Suprapubic skin (tissue), 4 donors: ENCODE data around the gene NTSR1. TPM values are rescaled to one million over a fixed set of nuclear protein-coding genes. Genes with fewer than 3 reads are reported as not detected.

Source experiments
- DNase-seq, 2 donors: peaks; one replicate each; pipeline ENCODE4 v3.0.0-alpha.2; 2019; ENCODE audit warnings: low spot score in 2 of 2
- H3K27ac ChIP-seq: fragments of 200-600 bp; sonication (generic); one replicate; pipeline ENCODE4 v1.5.1; 2019
- H3K27me3 ChIP-seq: fragments of 200-600 bp; sonication (generic); one replicate; pipeline ENCODE4 v1.5.1; 2019
- H3K36me3 ChIP-seq: fragments of 200-600 bp; sonication (generic); one replicate; pipeline ENCODE4 v1.5.1; 2019
- H3K4me1 ChIP-seq: fragments of 200-600 bp; sonication (generic); one replicate; pipeline ENCODE4 v1.5.1; 2019
- H3K4me3 ChIP-seq: fragments of 200-600 bp; sonication (generic); one replicate; pipeline ENCODE4 v1.5.1; 2019; ENCODE audit warnings: mild to moderate bottlenecking
- H3K9me3 ChIP-seq: fragments of 200-600 bp; sonication (generic); one replicate; pipeline ENCODE4 v1.5.1; 2019
- EP300 ChIP-seq: sonication (generic); formaldehyde crosslinking; IDR thresholded peaks from one replicate; pipeline ENCODE4 v1.6.1; 2017; ENCODE audit warnings: antibody characterized with exemption
- POLR2A ChIP-seq, 2 donors: fragments of 450-650 bp; IDR thresholded peaks; one replicate each; pipeline ENCODE4 v1.6.1; 2017; ENCODE audit warnings: antibody characterized with exemption in 2 of 2, mild to moderate bottlenecking in 2 of 2, moderate library complexity in 2 of 2
- POLR2AphosphoS5 ChIP-seq, 3 donors: sonication (generic); formaldehyde crosslinking; IDR thresholded peaks; one replicate each; pipeline ENCODE4 v1.6.1; 2017; ENCODE audit warnings: antibody characterized with exemption in 3 of 3
- WGBS: methylation state at CpG from one replicate; pipeline ENCODE4 v1.1.5; 2018; 5-methylcytosine and 5-hydroxymethylcytosine counted together
- total RNA-seq, 4 donors: library from RNA; depleted of rRNA; stranded (reverse); fragments of >200 nt; gene quantifications; one replicate each; pipeline ENCODE4 v1.1.0, GENCODE V29; 2016
- TF ChIP-seq, protein P1 (sequence below), 2 donors: fragments of 200-600 bp in 1 of 2; fragments of 450-650 bp in 1 of 2; sonication (generic) in 1 of 2; IDR thresholded peaks; one replicate each; pipeline ENCODE4 v1.5.1; 2016 to 2019; ENCODE audit warnings: antibody characterized with exemption in 2 of 2, mild to moderate bottlenecking in 1 of 2, moderate library complexity in 1 of 2

NTSR1 gene
- total RNA-seq, 4 donors from 2014 or later, result 0.16 to 0.55 TPM; not detected in 2

DNA sequence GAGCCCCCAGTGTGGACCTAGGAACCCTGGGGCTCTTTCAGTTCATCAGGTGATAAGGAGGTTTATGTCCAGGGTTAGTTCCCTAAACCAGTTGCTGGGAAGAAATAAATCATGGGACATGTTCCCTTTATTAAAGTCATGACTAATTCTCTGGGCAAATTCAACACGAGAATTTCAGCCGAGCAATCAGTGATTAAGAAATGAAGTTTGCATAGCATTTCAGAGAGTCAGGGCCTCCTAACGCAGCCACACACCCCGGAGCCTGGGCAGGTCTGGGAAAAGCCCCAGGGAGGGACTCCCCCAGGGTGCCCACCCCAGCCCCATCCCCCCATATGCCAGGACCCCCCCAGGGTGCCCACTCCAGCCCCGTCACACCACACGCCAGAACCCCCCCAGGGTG lies 46.2 kb upstream of the NTSR1 start:
- Histone ChIP-seq H3K4me3 (no peak overlapping the region), H3K36me3 (no peaks in the 10 kb centered on the region), H3K4me1 (peaks cover 26% of the 10 kb centered on the region), H3K27ac (no peak overlapping the region), H3K27me3 (peaks cover 8% of the 10 kb centered on the region), H3K9me3 (no peaks in the 10 kb centered on the region)
- TF ChIP-seq EP300 (no peak), POLR2A (IDR thresholded peaks at IDR 0.05) (no peak), POLR2AphosphoS5 (IDR thresholded peaks at IDR 0.05) (no peak)
- TF ChIP-seq, protein P1, sequence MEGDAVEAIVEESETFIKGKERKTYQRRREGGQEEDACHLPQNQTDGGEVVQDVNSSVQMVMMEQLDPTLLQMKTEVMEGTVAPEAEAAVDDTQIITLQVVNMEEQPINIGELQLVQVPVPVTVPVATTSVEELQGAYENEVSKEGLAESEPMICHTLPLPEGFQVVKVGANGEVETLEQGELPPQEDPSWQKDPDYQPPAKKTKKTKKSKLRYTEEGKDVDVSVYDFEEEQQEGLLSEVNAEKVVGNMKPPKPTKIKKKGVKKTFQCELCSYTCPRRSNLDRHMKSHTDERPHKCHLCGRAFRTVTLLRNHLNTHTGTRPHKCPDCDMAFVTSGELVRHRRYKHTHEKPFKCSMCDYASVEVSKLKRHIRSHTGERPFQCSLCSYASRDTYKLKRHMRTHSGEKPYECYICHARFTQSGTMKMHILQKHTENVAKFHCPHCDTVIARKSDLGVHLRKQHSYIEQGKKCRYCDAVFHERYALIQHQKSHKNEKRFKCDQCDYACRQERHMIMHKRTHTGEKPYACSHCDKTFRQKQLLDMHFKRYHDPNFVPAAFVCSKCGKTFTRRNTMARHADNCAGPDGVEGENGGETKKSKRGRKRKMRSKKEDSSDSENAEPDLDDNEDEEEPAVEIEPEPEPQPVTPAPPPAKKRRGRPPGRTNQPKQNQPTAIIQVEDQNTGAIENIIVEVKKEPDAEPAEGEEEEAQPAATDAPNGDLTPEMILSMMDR (IDR thresholded peaks at IDR 0.05), result no peak
- DNase-seq, result no peak
- 35% methylated on average over 4 of the region's 6 CpGs for WGBS

GRCh38 chr20:62663145-62664018 lies 45.3 kb upstream of the NTSR1 start:
- DNase-seq, result no peak
- no peaks in the 10 kb centered on the region for H3K36me3 ChIP-seq
- H3K27ac ChIP-seq, result no peak overlapping the region
- H3K4me1 ChIP-seq, result peaks cover 30% of the 10 kb centered on the region
- peaks cover 10% of the 10 kb centered on the region for H3K27me3 ChIP-seq
- H3K9me3 ChIP-seq, result no peaks in the 10 kb centered on the region
- WGBS, result 80% methylated on average over 18 of the region's 24 CpGs
- H3K4me3 ChIP-seq, result no peak overlapping the region
- TF ChIP-seq EP300 (no peak), POLR2AphosphoS5 (IDR thresholded peaks at IDR 0.05) (no peak), POLR2A (IDR thresholded peaks at IDR 0.05) (no peak)
- TF ChIP-seq, protein P1 (IDR thresholded peaks at IDR 0.05), result no peak

DNA sequence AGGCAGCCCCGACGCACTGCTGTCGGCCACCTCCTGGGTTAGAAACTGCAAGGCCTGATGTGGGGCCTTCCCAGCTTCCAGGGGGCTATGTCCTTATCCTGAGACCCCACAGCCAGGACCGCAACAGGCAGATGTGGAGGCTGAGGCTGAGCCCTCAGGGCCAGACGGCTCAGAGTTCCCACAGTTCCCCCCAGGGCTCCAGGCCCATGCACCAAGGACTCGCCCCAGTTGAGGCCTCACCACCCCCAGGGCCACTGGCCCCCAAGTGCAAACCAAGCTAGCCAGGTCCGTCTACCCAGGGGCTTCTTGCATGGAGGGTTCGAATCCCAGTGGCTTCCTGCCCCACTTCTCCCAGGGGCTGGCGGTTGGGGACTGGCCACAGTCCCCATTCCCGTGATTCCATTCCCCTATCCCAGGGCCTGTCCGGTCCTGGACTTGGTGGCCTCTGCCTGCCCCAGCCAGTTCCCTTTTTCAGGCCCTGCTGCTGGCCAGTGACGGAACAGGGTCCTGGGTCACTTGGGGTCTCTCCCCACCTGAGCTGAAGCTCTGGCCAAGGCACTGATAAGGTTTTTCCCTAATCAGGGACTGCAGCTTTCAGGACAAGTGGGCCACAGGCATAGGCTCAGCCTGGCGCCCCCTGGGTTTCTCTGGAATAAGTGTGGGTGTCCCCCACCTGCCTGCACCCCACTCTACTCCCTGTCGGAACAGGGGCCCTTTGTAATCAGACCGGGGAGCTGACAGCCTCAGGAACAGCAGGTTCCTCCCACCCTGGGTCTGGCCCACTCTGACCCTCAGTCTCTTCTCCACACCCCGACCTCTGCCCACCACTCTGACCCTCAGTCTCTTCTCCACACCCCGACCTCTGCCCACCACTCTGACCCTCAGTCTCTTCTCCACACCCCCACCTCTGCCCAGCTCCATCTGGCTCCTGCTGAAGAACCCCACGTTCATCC lies 44.3 kb upstream of the NTSR1 start:
- peaks cover 10% of the 10 kb centered on the region for H3K27me3 ChIP-seq
- H3K9me3 ChIP-seq, result no peaks in the 10 kb centered on the region
- 89% methylated on average over 8 of the region's 18 CpGs for WGBS
- no peak overlapping the region for H3K4me3 ChIP-seq
- peaks cover 30% of the 10 kb centered on the region for H3K4me1 ChIP-seq
- TF ChIP-seq POLR2AphosphoS5 (IDR thresholded peaks at IDR 0.05), result no peak
- TF ChIP-seq EP300, result no peak
- TF ChIP-seq, protein P1 (IDR thresholded peaks at IDR 0.05), result no peak
- no peak for TF ChIP-seq POLR2A (IDR thresholded peaks at IDR 0.05)
- H3K27ac ChIP-seq, result no peak overlapping the region
- no peak for DNase-seq
- no peaks in the 10 kb centered on the region for H3K36me3 ChIP-seq

DNA sequence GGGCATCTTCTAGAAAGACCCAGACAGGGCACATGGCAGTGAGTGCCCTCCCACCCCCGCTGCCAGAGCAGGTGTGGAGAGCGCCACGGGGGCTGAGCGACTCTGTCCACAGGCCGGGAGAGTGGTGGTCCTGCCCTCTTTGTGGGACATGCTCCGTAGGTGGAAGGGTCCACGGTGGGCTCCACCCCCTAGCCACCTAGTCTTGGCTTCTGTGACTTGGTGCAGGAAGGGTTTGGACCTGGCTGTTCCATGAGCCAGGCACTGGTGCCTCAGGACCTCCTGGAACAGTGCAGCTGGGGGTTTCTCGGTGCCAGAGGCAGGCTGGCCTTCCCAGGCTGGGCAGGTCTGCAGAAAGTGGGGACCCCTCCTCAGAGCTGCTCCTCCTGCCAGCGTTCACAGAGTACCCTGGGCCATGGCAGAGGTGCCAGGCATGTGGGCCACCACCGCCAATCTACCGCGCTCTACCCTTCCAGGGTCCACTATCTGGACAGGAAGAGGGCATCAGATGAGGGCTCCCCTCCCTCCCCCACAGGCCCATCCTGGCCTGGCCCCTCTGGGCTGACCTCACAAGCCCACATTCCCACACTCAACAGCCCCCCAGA lies 43.4 kb upstream of the NTSR1 start:
- WGBS, result 100% methylated on average over 2 of the region's 12 CpGs
- no peak overlapping the region for H3K27ac ChIP-seq

More for the DNA sequence above, 43.4 kb upstream of the NTSR1 start:
- peaks cover 30% of the 10 kb centered on the region for H3K4me1 ChIP-seq
- H3K9me3 ChIP-seq, result no peaks in the 10 kb centered on the region
- H3K36me3 ChIP-seq, result no peaks in the 10 kb centered on the region
- no peak overlapping the region for H3K4me3 ChIP-seq
- no peak for TF ChIP-seq POLR2A (IDR thresholded peaks at IDR 0.05)
- TF ChIP-seq, protein P1 (IDR thresholded peaks at IDR 0.05), result no peak
- TF ChIP-seq POLR2AphosphoS5 (IDR thresholded peaks at IDR 0.05), result no peak
- TF ChIP-seq EP300, result no peak
- DNase-seq, result no peak
- H3K27me3 ChIP-seq, result peaks cover 10% of the 10 kb centered on the region
